Endothelial cell of umbilical vein (primary cell): ENCODE results near the gene PFKL. TPM values are rescaled to one million over a fixed set of nuclear protein-coding genes. Genes with fewer than 3 reads are reported as not detected.

ENCODE experiments used
- BruUV-seq: library from RNA; stranded (reverse); fragments of 400-500 nt; replicated peaks from 2 replicates; lab custom pipeline; 2021; lab: Mats Ljungman, UMichigan
- CTCF ChIA-PET: fragments of 300-600, 350-600 bp; sonication (Branson Sonifier 250); formaldehyde crosslinking; loops from one replicate; lab custom pipeline; 2021; ENCODE audit warnings: antibody characterized with exemption, inconsistent platforms; lab: Charles Lee
- POLR2A ChIA-PET: fragments of 300-600, 350-600 bp; sonication (Branson Sonifier 250); formaldehyde crosslinking; loops from one replicate; lab custom pipeline; 2021; ENCODE audit warnings: antibody characterized with exemption, inconsistent platforms; lab: Charles Lee
- DNase-seq: peaks from one replicate; pipeline ENCODE4 v3.0.0-alpha.2; 2011; ENCODE audit warnings: low read depth, low spot score
- FAIRE-seq: peaks from 2 replicates; lab custom pipeline; 2011; peaks lifted over from hg19 to GRCh38; lab: Jason Lieb, UNC
- H2AFZ ChIP-seq: 2 replicates; pipeline ENCODE4 v1.6.0; 2012; ENCODE audit warnings: low read depth, low read length, control low read depth, inconsistent platforms
- H3K27ac ChIP-seq: 2 replicates; pipeline ENCODE4 v1.5.1; 2011; ENCODE audit warnings: low read depth, mild to moderate bottlenecking, control low read depth, low read length, moderate library complexity; ENCODE audit not compliant: insufficient read depth
- H3K27me3 ChIP-seq, 2 experiments: 2 replicates each; pipeline versions ENCODE4 v1.6.0 to v1.6.1; 2011; ENCODE audit warnings: low read length in 2 of 2, mixed read lengths in 1 of 2; ENCODE audit not compliant: control insufficient read depth in 2 of 2, insufficient read depth in 2 of 2
- H3K36me3 ChIP-seq, 2 experiments: 2 replicates in 1 of 2; 3 replicates in 1 of 2; pipeline ENCODE4 v1.5.1; 2011; ENCODE audit warnings: low read length in 2 of 2, mild to moderate bottlenecking in 1 of 2, moderate library complexity in 1 of 2; ENCODE audit not compliant: control insufficient read depth in 2 of 2, insufficient read depth in 2 of 2; ENCODE audit errors: extremely low read depth in 1 of 2
- H3K4me1 ChIP-seq: 3 replicates; pipeline ENCODE4 v1.5.1; 2011; ENCODE audit warnings: mild to moderate bottlenecking, low read length; ENCODE audit not compliant: control insufficient read depth, insufficient read depth; ENCODE audit errors: extremely low read depth
- H3K4me2 ChIP-seq: 2 replicates; pipeline ENCODE4 v1.6.1; 2011; ENCODE audit warnings: low read length, control low read depth, mixed read lengths; ENCODE audit not compliant: insufficient read depth
- H3K4me3 ChIP-seq, 3 experiments: fragments of 200-600 bp in 1 of 3; sonication (generic), shearing (Covaris generic) in 1 of 3; replicated peaks in 1 of 3; 2 replicates each; pipeline ENCODE4 v1.5.1; 2011 to 2016; ENCODE audit warnings: control low read depth in 3 of 3, low read length in 3 of 3, mild to moderate bottlenecking in 2 of 3, inconsistent platforms in 1 of 3, low read depth in 1 of 3, moderate library complexity in 1 of 3; ENCODE audit not compliant: insufficient read depth in 1 of 3
- H3K79me2 ChIP-seq: 2 replicates; pipeline ENCODE4 v1.6.0; 2012; ENCODE audit warnings: low read length, inconsistent platforms; ENCODE audit not compliant: control insufficient read depth, insufficient read depth
- H3K9ac ChIP-seq: replicated peaks from 2 replicates; pipeline ENCODE3; 2011; ENCODE audit warnings: low read length, control low read depth; ENCODE audit not compliant: insufficient read depth; ENCODE audit errors: extremely low read depth
- H3K9me1 ChIP-seq: replicated peaks from 3 replicates; pipeline ENCODE4 v1.6.0; 2011; ENCODE audit warnings: mild to moderate bottlenecking, low read length; ENCODE audit not compliant: control insufficient read depth, insufficient read depth; ENCODE audit errors: extremely low read depth
- H3K9me3 ChIP-seq: replicated peaks from 2 replicates; pipeline ENCODE4 v1.5.1; 2012; ENCODE audit warnings: low read length, inconsistent platforms; ENCODE audit not compliant: control insufficient read depth, insufficient read depth
- H4K20me1 ChIP-seq: replicated peaks from 2 replicates; pipeline ENCODE3; 2011; ENCODE audit warnings: mild to moderate bottlenecking, low read length; ENCODE audit not compliant: control insufficient read depth, insufficient read depth; ENCODE audit errors: extremely low read depth
- CTCF ChIP-seq, 2 donors: IDR thresholded peaks; 1 replicate in 1 of 2; 2 replicates in 1 of 2; pipeline ENCODE4 v1.5.1; 2011; ENCODE audit warnings: low read length in 2 of 2, mild to moderate bottlenecking in 2 of 2, moderate library complexity in 2 of 2, control low read depth in 1 of 2, inconsistent platforms in 1 of 2, low read depth in 1 of 2; ENCODE audit not compliant: insufficient read depth in 1 of 2; ENCODE audit errors: extremely low read depth in 1 of 2
- EZH2 ChIP-seq: IDR thresholded peaks from 2 replicates; pipeline ENCODE4 v1.6.1; 2012; ENCODE audit warnings: borderline replicate concordance, low read depth, mild to moderate bottlenecking, moderate library complexity, low read length, inconsistent platforms; ENCODE audit not compliant: severe bottlenecking
- GATA2 ChIP-seq: IDR thresholded peaks from 2 replicates; pipeline ENCODE4 v1.7.0; 2011; ENCODE audit warnings: low read depth, mild to moderate bottlenecking, moderate library complexity, mixed read lengths, low read length; ENCODE audit not compliant: insufficient read length, insufficient read depth
- JUN ChIP-seq: IDR thresholded peaks from 2 replicates; pipeline ENCODE4 v1.6.1; 2011; ENCODE audit warnings: borderline replicate concordance, low read depth; ENCODE audit not compliant: insufficient read length, insufficient read depth
- MAX ChIP-seq: IDR thresholded peaks from 2 replicates; pipeline ENCODE4 v1.6.1; 2011; ENCODE audit not compliant: insufficient read depth, insufficient read length
- MYC ChIP-seq: IDR thresholded peaks from one replicate; pipeline ENCODE4 v1.6.1; 2011; ENCODE audit warnings: mild to moderate bottlenecking, low read depth, low read length
- POLR2A ChIP-seq: IDR thresholded peaks from 2 replicates; pipeline ENCODE4 v1.6.1; 2012; ENCODE audit warnings: low read depth, mild to moderate bottlenecking, control low read depth, low read length
- POLR2AphosphoS5 ChIP-seq: IDR thresholded peaks from 2 replicates; pipeline ENCODE4 v1.6.1; 2012; ENCODE audit warnings: low read depth, mild to moderate bottlenecking, control low read depth, low read length, moderate library complexity; ENCODE audit not compliant: insufficient read depth
- dilution Hi-C: fragments of 300-500 bp; cut with MboI; formaldehyde crosslinking; loops from one replicate; pipeline ENCODE4 v1.15.0; 2019; ENCODE audit warnings: low sequenced_read_pairs; ENCODE audit not compliant: extremely low pct_ligation_motif_present
- intact Hi-C: fragments of 100-400 bp; cut with micrococcal nuclease; formaldehyde crosslinking; loops from one replicate; pipeline ENCODE4 v1.10.0; 2022
- polyA plus RNA-seq, 4 experiments: library from polyadenylated mRNA; depleted of rRNA in 3 of 4; stranded (reverse) in 3 of 4; unstranded in 1 of 4; fragments of >200 nt; gene quantifications; 2 replicates each; pipeline versions ENCODE4 v1.2.1 to v1.2.3, GENCODE V29; 2011 to 2012; ENCODE audit warnings: missing spikeins in 1 of 4
- total RNA-seq: library from RNA; stranded (reverse); gene quantifications from 2 replicates; pipeline ENCODE4 v1.2.3, GENCODE V29; 2021

Gene PFKL
- total and polyA plus RNA-seq, 2 donors (not counting 3 experiments of a cell fraction or from before 2014, with no cell fraction given), result 137 to 154 TPM

- H3K9me1 ChIP-seq, result no peaks in the 10 kb centered on the region
- DNase-seq (no peak), FAIRE-seq (no peak)
- H3K9ac ChIP-seq, result no peak overlapping the region
- dilution Hi-C loops, result no loop called here
- ChIA-PET CTCF (no interaction called here), POLR2A (no interaction called here)
- H4K20me1 ChIP-seq, result no peaks in the 10 kb centered on the region
- H2AFZ ChIP-seq, result no peak overlapping the region
- TF ChIP-seq MYC (no peak), POLR2A (no peak), EZH2 (no peak), JUN (no peak), POLR2AphosphoS5 (no peak), CTCF (IDR thresholded peaks at IDR 0.05; ENCODE audit: extremely low read depth in 1 of 2, insufficient read depth in 1 of 2, low read depth in 1 of 2, low read length in 2 of 2) (no peak), GATA2 (no peak), MAX (no peak)
- no peak overlapping the region for H3K4me2 ChIP-seq
- H3K36me3 ChIP-seq, result no peaks in the 10 kb centered on the region
- no peaks in the 10 kb centered on the region for H3K79me2 ChIP-seq
- no peaks in the 10 kb centered on the region for H3K4me1 ChIP-seq
- peaks cover 0 to 4% of the 10 kb centered on the region in 2 experiments for H3K27me3 ChIP-seq
- no peak overlapping the region for H3K27ac ChIP-seq
- intact Hi-C loops, result no loop called here
- no peaks in the 10 kb centered on the region for H3K9me3 ChIP-seq
- H3K4me3 ChIP-seq, result no peak overlapping the region
- BruUV-seq, result no TSS peak
These were observed 66.8 kb downstream of the PFKL start for GRCh38 chr21:44366586-44367211.
